Measurements from ENCODE around the gene LOXL4. TPM values are rescaled to one million over a fixed set of nuclear protein-coding genes. Genes with fewer than 3 reads are reported as not detected.
A peak's percentile ranks its signal among the peaks of the same experiment; 100 is the strongest.

The LOXL4 gene
- total RNA-seq, 1 experiment from 2014 or later, result not detected

DNA sequence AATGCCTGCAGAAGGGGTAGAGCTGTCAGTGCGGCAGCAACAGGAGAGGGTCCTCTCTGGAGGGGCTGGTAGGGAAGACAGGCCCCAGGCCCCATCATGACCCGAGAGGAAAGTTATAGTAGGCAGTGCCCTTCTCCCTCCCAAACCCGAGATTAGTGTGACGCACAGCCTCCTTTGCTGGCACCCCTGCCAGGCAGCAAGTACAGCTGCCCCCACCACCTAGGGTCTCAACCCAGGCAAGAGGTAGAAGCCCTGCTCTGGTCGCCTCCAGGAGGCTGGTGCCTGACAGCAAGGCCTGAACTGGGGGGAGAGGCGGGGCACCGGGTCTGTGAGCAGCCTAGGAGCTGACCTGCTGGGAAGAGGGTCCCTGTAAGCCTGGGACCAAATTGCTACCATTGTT, 15.5 kb downstream of the LOXL4 start:
- Histone ChIP-seq H2AFZ (ENCODE audit: low read length) (no peak overlapping the region), H3K9me2 (replicated peaks; ENCODE audit: insufficient read depth, low read length) (no peaks in the 10 kb centered on the region), H3K36me3 (ENCODE audit: insufficient read depth, low read length) (no peaks in the 10 kb centered on the region), H3K27me3 (ENCODE audit: low read length) (no peaks in the 10 kb centered on the region), H3K79me2 (ENCODE audit: low read length) (no peaks in the 10 kb centered on the region), H3K27ac (ENCODE audit: low read length) (no peak overlapping the region), H4K20me1 (ENCODE audit: insufficient read depth, low read depth, low read length) (no peaks in the 10 kb centered on the region), H3K4me1 (ENCODE audit: low read length) (no peaks in the 10 kb centered on the region), H3K4me3 (ENCODE audit: low read length) (no peak overlapping the region), H3K9me3 (ENCODE audit: low read length) (no peaks in the 10 kb centered on the region), H3K4me2 (ENCODE audit: low read depth, low read length, poor library complexity, severe bottlenecking) (no peak overlapping the region), H3K9ac (ENCODE audit: low read length) (no peak overlapping the region)
- DNase-seq, result no peak

DNA sequence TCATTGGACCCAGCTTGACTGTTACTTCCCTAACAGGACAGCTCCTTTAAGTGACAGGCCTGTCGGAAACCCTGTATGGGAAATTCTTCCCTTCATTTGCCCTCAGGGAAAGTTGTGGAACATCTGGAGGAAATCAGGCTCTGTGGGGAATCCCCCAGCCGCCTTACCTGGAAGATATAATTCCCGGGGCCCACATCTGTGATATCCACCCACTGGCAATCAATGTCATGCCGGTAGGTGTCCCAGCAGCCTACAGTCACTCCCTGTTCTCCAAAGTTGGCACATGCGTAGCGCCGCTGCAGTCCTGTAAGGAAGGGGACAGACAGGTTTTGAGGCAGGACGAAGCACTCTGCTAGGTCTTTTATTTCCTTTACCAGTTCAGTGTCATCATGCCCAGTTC, 16.6 kb downstream of the LOXL4 start:
- H3K9ac ChIP-seq (ENCODE audit: low read length), result no peak overlapping the region
- DNase-seq, result no peak

GRCh38 chr10:98249134-98249533, 18.9 kb downstream of the LOXL4 start:
- no peak overlapping the region for H3K27ac ChIP-seq (ENCODE audit: low read length)
- H3K9me2 ChIP-seq (replicated peaks; ENCODE audit: insufficient read depth, low read length), result no peaks in the 10 kb centered on the region
- no peaks in the 10 kb centered on the region for H3K36me3 ChIP-seq (ENCODE audit: insufficient read depth, low read length)
- H3K4me3 ChIP-seq (ENCODE audit: low read length), result no peak overlapping the region
- H3K27me3 ChIP-seq (ENCODE audit: low read length), result no peaks in the 10 kb centered on the region
- no peaks in the 10 kb centered on the region for H3K79me2 ChIP-seq (ENCODE audit: low read length)
- no peak overlapping the region for H2AFZ ChIP-seq (ENCODE audit: low read length)
- H3K9me3 ChIP-seq (ENCODE audit: low read length), result no peaks in the 10 kb centered on the region
- no peak for DNase-seq
- H3K4me2 ChIP-seq (ENCODE audit: low read depth, low read length, poor library complexity, severe bottlenecking), result no peak overlapping the region
- H3K9ac ChIP-seq (ENCODE audit: low read length), result no peak overlapping the region
- no peaks in the 10 kb centered on the region for H4K20me1 ChIP-seq (ENCODE audit: insufficient read depth, low read depth, low read length)
- H3K4me1 ChIP-seq (ENCODE audit: low read length), result no peaks in the 10 kb centered on the region

More for the DNA sequence above, 16.6 kb downstream of the LOXL4 start:
- Histone ChIP-seq H3K79me2 (ENCODE audit: low read length) (no peaks in the 10 kb centered on the region), H2AFZ (ENCODE audit: low read length) (no peak overlapping the region), H3K9me2 (replicated peaks; ENCODE audit: insufficient read depth, low read length) (no peaks in the 10 kb centered on the region), H3K4me1 (ENCODE audit: low read length) (no peaks in the 10 kb centered on the region), H3K27me3 (ENCODE audit: low read length) (no peaks in the 10 kb centered on the region), H3K36me3 (ENCODE audit: insufficient read depth, low read length) (no peaks in the 10 kb centered on the region), H3K27ac (ENCODE audit: low read length) (no peak overlapping the region), H4K20me1 (ENCODE audit: insufficient read depth, low read depth, low read length) (no peaks in the 10 kb centered on the region), H3K4me3 (ENCODE audit: low read length) (no peak overlapping the region), H3K4me2 (ENCODE audit: low read depth, low read length, poor library complexity, severe bottlenecking) (no peak overlapping the region), H3K9me3 (ENCODE audit: low read length) (no peaks in the 10 kb centered on the region)

DNA sequence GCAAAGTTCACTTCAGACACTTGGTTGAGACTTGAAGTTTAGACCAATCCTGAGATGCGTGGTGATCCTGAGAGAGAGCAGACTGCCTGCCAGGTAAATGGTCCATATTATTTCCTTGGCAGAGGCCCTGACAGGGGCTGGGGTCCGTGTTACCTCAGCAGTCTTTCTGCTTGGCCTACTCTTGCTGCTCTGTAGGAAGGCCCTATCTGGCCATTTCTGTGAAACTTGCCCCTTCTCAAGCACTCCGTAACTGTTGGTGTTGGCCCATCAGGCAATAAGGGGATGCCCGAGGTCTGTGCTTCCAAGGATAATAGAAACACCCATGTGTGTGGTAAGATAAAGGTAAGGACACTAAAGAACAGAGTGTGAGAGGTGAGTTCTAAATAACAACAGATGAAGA, 20.0 kb downstream of the LOXL4 start:
- Histone ChIP-seq H3K27me3 (ENCODE audit: low read length) (no peaks in the 10 kb centered on the region), H3K9me2 (replicated peaks; ENCODE audit: insufficient read depth, low read length) (no peaks in the 10 kb centered on the region), H2AFZ (ENCODE audit: low read length) (no peak overlapping the region), H3K27ac (ENCODE audit: low read length) (no peak overlapping the region), H3K4me2 (ENCODE audit: low read depth, low read length, poor library complexity, severe bottlenecking) (no peak overlapping the region), H4K20me1 (ENCODE audit: insufficient read depth, low read depth, low read length) (no peaks in the 10 kb centered on the region), H3K9me3 (ENCODE audit: low read length) (no peaks in the 10 kb centered on the region), H3K4me3 (ENCODE audit: low read length) (no peak overlapping the region), H3K36me3 (ENCODE audit: insufficient read depth, low read length) (no peaks in the 10 kb centered on the region), H3K79me2 (ENCODE audit: low read length) (no peaks in the 10 kb centered on the region), H3K4me1 (ENCODE audit: low read length) (no peaks in the 10 kb centered on the region), H3K9ac (ENCODE audit: low read length) (no peak overlapping the region)
- DNase-seq, result no peak

- H4K20me1 ChIP-seq (ENCODE audit: insufficient read depth, low read depth, low read length), result no peaks in the 10 kb centered on the region
- no peak overlapping the region for H3K4me3 ChIP-seq (ENCODE audit: low read length)
- no peak overlapping the region for H3K9ac ChIP-seq (ENCODE audit: low read length)
- H2AFZ ChIP-seq (ENCODE audit: low read length), result no peak overlapping the region
- H3K79me2 ChIP-seq (ENCODE audit: low read length), result no peaks in the 10 kb centered on the region
- H3K27ac ChIP-seq (ENCODE audit: low read length), result no peak overlapping the region
- no peaks in the 10 kb centered on the region for H3K4me1 ChIP-seq (ENCODE audit: low read length)
- no peaks in the 10 kb centered on the region for H3K27me3 ChIP-seq (ENCODE audit: low read length)
- DNase-seq, result no peak
- H3K4me2 ChIP-seq (ENCODE audit: low read depth, low read length, poor library complexity, severe bottlenecking), result no peak overlapping the region
- no peaks in the 10 kb centered on the region for H3K9me3 ChIP-seq (ENCODE audit: low read length)
- no peaks in the 10 kb centered on the region for H3K36me3 ChIP-seq (ENCODE audit: insufficient read depth, low read length)
- no peaks in the 10 kb centered on the region for H3K9me2 ChIP-seq (replicated peaks; ENCODE audit: insufficient read depth, low read length)
These were observed 20.8 kb downstream of the LOXL4 start for GRCh38 chr10:98246911-98247805.

- Histone ChIP-seq H3K27me3 (ENCODE audit: low read length) (no peaks in the 10 kb centered on the region), H2AFZ (ENCODE audit: low read length) (no peak overlapping the region)
These were observed 23.4 kb downstream of the LOXL4 start for GRCh38 chr10:98244586-98244985.

GRCh38 chr10:98244141-98244540, 23.9 kb downstream of the LOXL4 start:
- H3K79me2 ChIP-seq (ENCODE audit: low read length), result no peaks in the 10 kb centered on the region
- H3K9me2 ChIP-seq (replicated peaks; ENCODE audit: insufficient read depth, low read length), result no peaks in the 10 kb centered on the region
- H3K9ac ChIP-seq (ENCODE audit: low read length), result no peak overlapping the region
- no peak overlapping the region for H2AFZ ChIP-seq (ENCODE audit: low read length)
- no peaks in the 10 kb centered on the region for H3K27me3 ChIP-seq (ENCODE audit: low read length)
- no peak overlapping the region for H3K4me3 ChIP-seq (ENCODE audit: low read length)
- no peaks in the 10 kb centered on the region for H3K9me3 ChIP-seq (ENCODE audit: low read length)
- no peak overlapping the region for H3K4me2 ChIP-seq (ENCODE audit: low read depth, low read length, poor library complexity, severe bottlenecking)
- H3K4me1 ChIP-seq (ENCODE audit: low read length), result no peaks in the 10 kb centered on the region
- DNase-seq, result no peak
- H3K27ac ChIP-seq (ENCODE audit: low read length), result no peak overlapping the region
- no peaks in the 10 kb centered on the region for H3K36me3 ChIP-seq (ENCODE audit: insufficient read depth, low read length)
- H4K20me1 ChIP-seq (ENCODE audit: insufficient read depth, low read depth, low read length), result no peaks in the 10 kb centered on the region

More at GRCh38 chr10:98244586-98244985, 23.4 kb downstream of the LOXL4 start:
- Histone ChIP-seq H3K4me3 (ENCODE audit: low read length) (no peak overlapping the region), H3K9me3 (ENCODE audit: low read length) (no peaks in the 10 kb centered on the region), H3K27ac (ENCODE audit: low read length) (no peak overlapping the region), H3K4me2 (ENCODE audit: low read depth, low read length, poor library complexity, severe bottlenecking) (no peak overlapping the region), H3K36me3 (ENCODE audit: insufficient read depth, low read length) (no peaks in the 10 kb centered on the region), H4K20me1 (ENCODE audit: insufficient read depth, low read depth, low read length) (no peaks in the 10 kb centered on the region), H3K79me2 (ENCODE audit: low read length) (no peaks in the 10 kb centered on the region), H3K4me1 (ENCODE audit: low read length) (no peaks in the 10 kb centered on the region), H3K9me2 (replicated peaks; ENCODE audit: insufficient read depth, low read length) (no peaks in the 10 kb centered on the region), H3K9ac (ENCODE audit: low read length) (no peak overlapping the region)
- DNase-seq, result no peak

DNA sequence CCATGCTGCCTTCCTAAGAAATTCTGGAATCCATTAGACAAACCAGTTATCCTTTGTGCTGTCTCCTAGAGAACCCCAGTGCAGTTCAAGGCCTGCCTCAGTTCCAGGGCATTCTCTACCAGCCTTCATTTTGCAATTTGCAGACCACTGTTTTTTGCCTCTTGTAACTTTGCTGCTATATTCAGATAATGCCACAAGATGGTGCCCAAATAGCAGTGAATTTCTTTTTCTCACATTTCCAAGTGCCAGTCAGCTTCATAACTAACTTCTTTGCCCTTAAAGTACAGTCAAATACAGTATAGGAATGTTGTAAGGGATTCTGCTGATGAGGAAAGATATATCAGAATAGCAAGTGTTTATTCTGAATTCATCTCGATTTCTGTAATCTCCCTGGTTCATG, 25.2 kb downstream of the LOXL4 start:
- Histone ChIP-seq H3K4me2 (ENCODE audit: low read depth, low read length, poor library complexity, severe bottlenecking) (no peak overlapping the region), H3K79me2 (ENCODE audit: low read length) (no peaks in the 10 kb centered on the region), H3K9me3 (ENCODE audit: low read length) (no peaks in the 10 kb centered on the region), H3K27ac (ENCODE audit: low read length) (no peak overlapping the region), H3K4me1 (ENCODE audit: low read length) (no peaks in the 10 kb centered on the region), H3K36me3 (ENCODE audit: insufficient read depth, low read length) (no peaks in the 10 kb centered on the region), H3K27me3 (ENCODE audit: low read length) (no peaks in the 10 kb centered on the region), H3K9me2 (replicated peaks; ENCODE audit: insufficient read depth, low read length) (no peaks in the 10 kb centered on the region), H3K4me3 (ENCODE audit: low read length) (no peak overlapping the region), H2AFZ (ENCODE audit: low read length) (no peak overlapping the region), H4K20me1 (ENCODE audit: insufficient read depth, low read depth, low read length) (no peaks in the 10 kb centered on the region), H3K9ac (ENCODE audit: low read length) (no peak overlapping the region)
- peak; percentile 41 for DNase-seq

Data from Karpas-422 (cell line).